ENCODE results near the gene ISG15. TPM values are rescaled to one million over a fixed set of nuclear protein-coding genes. Genes with fewer than 3 reads are reported as not detected.
A peak's percentile ranks its signal among the peaks of the same experiment; 100 is the strongest.

Gene ISG15
- total and polyA plus RNA-seq, 2 experiments from 2014 or later = 73.4 to 110 TPM

- Histone ChIP-seq H3K4me1 (ENCODE audit: low read depth) (peaks cover 13% of the 10 kb centered on the region), H3K9me3 (ENCODE audit: low read depth) (no peaks in the 10 kb centered on the region), H3K36me3 (no peaks in the 10 kb centered on the region), H3K4me3 (peak within 1 kb of the TSS; percentile 39), H3K27me3 (peaks cover 43% of the 10 kb centered on the region), H3K27ac (peak within 1 kb of the TSS; percentile 99)
- TF ChIP-seq, protein P1, sequence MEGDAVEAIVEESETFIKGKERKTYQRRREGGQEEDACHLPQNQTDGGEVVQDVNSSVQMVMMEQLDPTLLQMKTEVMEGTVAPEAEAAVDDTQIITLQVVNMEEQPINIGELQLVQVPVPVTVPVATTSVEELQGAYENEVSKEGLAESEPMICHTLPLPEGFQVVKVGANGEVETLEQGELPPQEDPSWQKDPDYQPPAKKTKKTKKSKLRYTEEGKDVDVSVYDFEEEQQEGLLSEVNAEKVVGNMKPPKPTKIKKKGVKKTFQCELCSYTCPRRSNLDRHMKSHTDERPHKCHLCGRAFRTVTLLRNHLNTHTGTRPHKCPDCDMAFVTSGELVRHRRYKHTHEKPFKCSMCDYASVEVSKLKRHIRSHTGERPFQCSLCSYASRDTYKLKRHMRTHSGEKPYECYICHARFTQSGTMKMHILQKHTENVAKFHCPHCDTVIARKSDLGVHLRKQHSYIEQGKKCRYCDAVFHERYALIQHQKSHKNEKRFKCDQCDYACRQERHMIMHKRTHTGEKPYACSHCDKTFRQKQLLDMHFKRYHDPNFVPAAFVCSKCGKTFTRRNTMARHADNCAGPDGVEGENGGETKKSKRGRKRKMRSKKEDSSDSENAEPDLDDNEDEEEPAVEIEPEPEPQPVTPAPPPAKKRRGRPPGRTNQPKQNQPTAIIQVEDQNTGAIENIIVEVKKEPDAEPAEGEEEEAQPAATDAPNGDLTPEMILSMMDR (IDR thresholded peaks at IDR 0.05; ENCODE audit: low read depth, low read length) = no peak
- DNase-seq (ENCODE audit: low read depth in 1 of 2, low spot score in 1 of 2) = peak; percentile 96 to 97
Observed at GRCh38 chr1:999725-1000356, 13.5 kb upstream of the ISG15 start, which contains the start of gene HES4. HES4 (minus strand) TSS chr1:1000097; CDS start chr1:999973, 124 bp downstream.

GRCh38 chr1:1000357-1001056 is 12.8 kb upstream of the ISG15 start:
- no peaks in the 10 kb centered on the region for H3K9me3 ChIP-seq (ENCODE audit: low read depth)
- H3K4me3 ChIP-seq = peak overlapping the region; percentile 39
- TF ChIP-seq, protein P1 (IDR thresholded peaks at IDR 0.05; ENCODE audit: low read depth, low read length) = no peak
- DNase-seq (ENCODE audit: low read depth in 1 of 2, low spot score in 1 of 2) = peak; percentile 88 to 91
- H3K4me1 ChIP-seq (ENCODE audit: low read depth) = peaks cover 19% of the 10 kb centered on the region
- no peaks in the 10 kb centered on the region for H3K36me3 ChIP-seq
- peaks cover 37% of the 10 kb centered on the region for H3K27me3 ChIP-seq
- H3K27ac ChIP-seq = peak overlapping the region; percentile 99

GRCh38 chr1:1001057-1001783 is 12.1 kb upstream of the ISG15 start:
- Histone ChIP-seq H3K27ac (peak overlapping the region; percentile 99), H3K36me3 (no peaks in the 10 kb centered on the region), H3K9me3 (ENCODE audit: low read depth) (no peaks in the 10 kb centered on the region), H3K4me1 (ENCODE audit: low read depth) (peaks cover 26% of the 10 kb centered on the region), H3K27me3 (peaks cover 31% of the 10 kb centered on the region), H3K4me3 (peak overlapping the region; percentile 39)
- no peak for DNase-seq (ENCODE audit: low read depth in 1 of 2, low spot score in 1 of 2)
- TF ChIP-seq, protein P1 (IDR thresholded peaks at IDR 0.05; ENCODE audit: low read depth, low read length) = no peak

GRCh38 chr1:1003618-1004419 is 9.5 kb upstream of the ISG15 start:
- peaks cover 27% of the 10 kb centered on the region for H3K4me1 ChIP-seq (ENCODE audit: low read depth)
- no peaks in the 10 kb centered on the region for H3K9me3 ChIP-seq (ENCODE audit: low read depth)
- H3K27ac ChIP-seq = no peak overlapping the region
- DNase-seq (ENCODE audit: low read depth in 1 of 2, low spot score in 1 of 2) = no peak
- peaks cover 9% of the 10 kb centered on the region for H3K27me3 ChIP-seq
- no peak overlapping the region for H3K4me3 ChIP-seq
- TF ChIP-seq, protein P1 (IDR thresholded peaks at IDR 0.05; ENCODE audit: low read depth, low read length) = no peak
- H3K36me3 ChIP-seq = no peaks in the 10 kb centered on the region

- Histone ChIP-seq H3K27ac (peak overlapping the region; percentile 84), H3K4me3 (no peak overlapping the region), H3K27me3 (peaks cover 4% of the 10 kb centered on the region), H3K9me3 (ENCODE audit: low read depth) (no peaks in the 10 kb centered on the region), H3K4me1 (ENCODE audit: low read depth) (peaks cover 27% of the 10 kb centered on the region), H3K36me3 (no peaks in the 10 kb centered on the region)
- no peak for DNase-seq (ENCODE audit: low read depth in 1 of 2, low spot score in 1 of 2)
- TF ChIP-seq, protein P1 (IDR thresholded peaks at IDR 0.05; ENCODE audit: low read depth, low read length) = no peak
Observed at GRCh38 chr1:1004420-1004779, 8.9 kb upstream of the ISG15 start.
